Skeletal muscle tissue (tissue), 4 donors: ENCODE results near the gene ABLIM2. TPM values are rescaled to one million over a fixed set of nuclear protein-coding genes. Genes with fewer than 3 reads are reported as not detected.

Source experiments
- H3K27ac ChIP-seq: one replicate; pipeline ENCODE4 v1.7.0; 2013; ENCODE audit warnings: mild to moderate bottlenecking, low read depth, low read length, inconsistent platforms
- H3K27me3 ChIP-seq, 3 donors: one replicate each; pipeline ENCODE4 v1.7.0; 2013; ENCODE audit warnings: low read length in 3 of 3; ENCODE audit not compliant: control insufficient read depth in 3 of 3, insufficient read depth in 3 of 3
- H3K36me3 ChIP-seq, 3 donors: one replicate each; pipeline ENCODE4 v1.7.0; 2013; ENCODE audit warnings: low read length in 3 of 3; ENCODE audit not compliant: control insufficient read depth in 3 of 3, insufficient read depth in 3 of 3
- H3K4me1 ChIP-seq, 3 donors: one replicate each; pipeline ENCODE4 v1.7.0; 2013; ENCODE audit warnings: low read length in 3 of 3, mild to moderate bottlenecking in 3 of 3; ENCODE audit not compliant: control insufficient read depth in 3 of 3, insufficient read depth in 3 of 3
- H3K4me3 ChIP-seq, 3 donors: one replicate each; pipeline ENCODE4 v1.7.0; 2013; ENCODE audit warnings: low read length in 3 of 3
- H3K9ac ChIP-seq, 3 donors: one replicate each; pipeline ENCODE4 v1.7.0; 2013; ENCODE audit warnings: low read length in 3 of 3, mild to moderate bottlenecking in 3 of 3, moderate library complexity in 2 of 3, low read depth in 1 of 3
- H3K9me3 ChIP-seq, 3 donors: one replicate each; pipeline ENCODE4 v1.7.0; 2013; ENCODE audit warnings: low read length in 3 of 3; ENCODE audit not compliant: control insufficient read depth in 3 of 3
- total RNA-seq: library from RNA; depleted of rRNA; stranded (reverse); fragments of >200 nt; gene quantifications from one replicate; pipeline ENCODE4 v1.2.3, GENCODE V29; 2014
- donor health status: Osteomylitis.

Gene ABLIM2
- total RNA-seq, 1 donor from 2014 or later: 7.3 TPM

- no peak overlapping the region for H3K9ac ChIP-seq
- H3K27ac ChIP-seq: no peak overlapping the region
- peaks cover 19 to 24% (median 22%) of the 10 kb centered on the region in 3 donors for H3K4me1 ChIP-seq
- H3K36me3 ChIP-seq: peaks cover 25 to 51% (median 46%) of the 10 kb centered on the region in 3 donors
- no peaks in the 10 kb centered on the region for H3K9me3 ChIP-seq
- no peak overlapping the region for H3K4me3 ChIP-seq
- no peaks in the 10 kb centered on the region for H3K27me3 ChIP-seq
Observed at GRCh38 chr4:7987148-7987989, 171.2 kb downstream of the ABLIM2 start.

- Histone ChIP-seq H3K27me3 (no peaks in the 10 kb centered on the region), H3K4me3 (peak overlapping the region in 2 of 3 donors; percentile 2 to 43), H3K36me3 (peaks cover 28 to 48% (median 42%) of the 10 kb centered on the region in 3 donors), H3K9ac (peak overlapping the region; percentile 32 to 68 (median 61)), H3K9me3 (no peaks in the 10 kb centered on the region), H3K27ac (peak overlapping the region; percentile 23), H3K4me1 (peaks cover 19 to 25% (median 24%) of the 10 kb centered on the region in 3 donors)
Observed at GRCh38 chr4:7985891-7986441, 172.6 kb downstream of the ABLIM2 start.

DNA sequence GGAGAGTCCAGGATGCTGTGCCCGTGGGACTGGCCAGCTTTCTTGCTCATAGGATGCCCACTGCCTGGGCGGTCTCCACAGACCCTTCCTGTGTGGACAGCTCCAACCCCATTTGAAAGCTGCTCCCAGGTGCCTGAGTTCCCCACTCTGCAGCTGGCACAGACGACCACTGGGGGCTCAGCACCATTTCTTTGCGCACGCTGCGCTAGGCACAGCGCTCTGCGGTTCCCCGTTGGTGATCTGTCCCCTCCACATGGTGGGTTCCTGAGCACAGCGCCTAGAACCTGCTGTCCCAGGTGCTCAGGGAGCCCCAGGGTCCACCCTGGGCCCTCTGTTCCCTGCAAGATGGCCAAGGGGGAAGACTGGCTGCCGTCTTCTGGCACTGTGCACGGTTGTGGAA is 173.5 kb downstream of the ABLIM2 start:
- H3K27me3 ChIP-seq: no peaks in the 10 kb centered on the region
- H3K4me3 ChIP-seq: no peak overlapping the region
- H3K9ac ChIP-seq: no peak overlapping the region
- peaks cover 19 to 25% (median 24%) of the 10 kb centered on the region in 3 donors for H3K4me1 ChIP-seq
- H3K27ac ChIP-seq: no peak overlapping the region
- no peaks in the 10 kb centered on the region for H3K9me3 ChIP-seq
- peaks cover 23 to 42% (median 34%) of the 10 kb centered on the region in 3 donors for H3K36me3 ChIP-seq

DNA sequence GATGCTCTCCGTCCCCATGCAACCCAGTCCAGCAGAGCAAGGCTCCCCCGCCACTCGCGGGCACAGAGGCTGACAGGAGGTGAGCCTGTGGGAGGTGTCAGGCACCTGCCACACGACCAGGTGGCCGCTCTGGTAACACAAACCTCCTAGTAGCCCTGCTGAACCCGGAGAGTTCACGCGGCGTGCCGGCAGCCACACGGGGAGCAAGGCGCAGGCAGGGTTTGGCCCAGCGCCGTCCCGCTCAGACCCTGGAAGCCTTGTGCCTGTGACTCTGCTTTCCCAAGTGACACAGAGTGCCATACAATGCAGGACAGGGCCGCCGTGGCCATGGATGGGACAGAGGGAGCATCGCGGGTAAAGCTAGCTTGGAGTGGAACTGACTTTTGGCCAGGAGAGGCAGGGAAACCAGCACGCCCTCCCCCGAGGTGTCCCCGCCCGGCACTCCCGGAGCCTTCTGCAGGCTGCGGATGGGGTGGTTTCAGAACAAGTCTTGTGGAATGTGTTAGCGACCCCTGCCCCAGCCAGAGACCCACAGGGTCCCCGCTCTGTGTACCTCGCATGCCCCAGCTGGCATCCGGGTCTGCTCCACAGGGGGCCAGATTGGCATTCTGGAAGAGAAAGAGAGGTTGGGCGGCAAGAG is 174.2 kb downstream of the ABLIM2 start:
- no peaks in the 10 kb centered on the region for H3K27me3 ChIP-seq
- H3K9ac ChIP-seq: no peak overlapping the region
- H3K36me3 ChIP-seq: peaks cover 26 to 41% (median 29%) of the 10 kb centered on the region in 3 donors
- no peak overlapping the region for H3K27ac ChIP-seq
- peaks cover 19 to 25% (median 24%) of the 10 kb centered on the region in 3 donors for H3K4me1 ChIP-seq
- H3K4me3 ChIP-seq: no peak overlapping the region
- H3K9me3 ChIP-seq: no peaks in the 10 kb centered on the region

DNA sequence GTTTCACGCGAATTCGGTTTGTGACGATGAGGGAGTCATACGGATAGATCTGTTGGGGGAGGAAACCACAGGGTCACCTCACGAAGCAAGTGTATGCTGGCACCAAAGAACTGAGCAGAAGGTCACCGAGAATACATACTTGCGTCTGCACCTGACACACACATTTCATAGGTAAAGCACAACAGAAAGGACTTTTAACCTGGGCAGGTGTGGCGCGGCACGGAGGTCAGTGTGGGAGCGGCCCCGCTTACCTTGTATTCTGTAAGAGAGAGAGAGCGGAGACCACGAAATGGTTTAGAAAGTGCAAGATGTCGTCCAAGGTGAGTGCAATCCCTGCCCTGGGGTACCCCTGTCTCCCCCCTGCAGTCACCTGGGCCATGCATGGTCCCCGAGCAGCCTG is 175.3 kb downstream of the ABLIM2 start:
- Histone ChIP-seq H3K9me3 (no peaks in the 10 kb centered on the region), H3K4me1 (peaks cover 19 to 33% (median 29%) of the 10 kb centered on the region in 3 donors), H3K9ac (no peak overlapping the region), H3K27me3 (no peaks in the 10 kb centered on the region), H3K36me3 (peaks cover 32 to 46% (median 38%) of the 10 kb centered on the region in 3 donors), H3K27ac (no peak overlapping the region), H3K4me3 (no peak overlapping the region)

- H3K4me3 ChIP-seq: no peak overlapping the region
- H3K9ac ChIP-seq: no peak overlapping the region
- no peaks in the 10 kb centered on the region for H3K27me3 ChIP-seq
- peaks cover 32 to 48% (median 38%) of the 10 kb centered on the region in 3 donors for H3K36me3 ChIP-seq
- H3K9me3 ChIP-seq: no peaks in the 10 kb centered on the region
- H3K4me1 ChIP-seq: peaks cover 12 to 27% (median 20%) of the 10 kb centered on the region in 3 donors
- no peak overlapping the region for H3K27ac ChIP-seq
Observed at GRCh38 chr4:7981738-7982394, 176.7 kb downstream of the ABLIM2 start.

DNA sequence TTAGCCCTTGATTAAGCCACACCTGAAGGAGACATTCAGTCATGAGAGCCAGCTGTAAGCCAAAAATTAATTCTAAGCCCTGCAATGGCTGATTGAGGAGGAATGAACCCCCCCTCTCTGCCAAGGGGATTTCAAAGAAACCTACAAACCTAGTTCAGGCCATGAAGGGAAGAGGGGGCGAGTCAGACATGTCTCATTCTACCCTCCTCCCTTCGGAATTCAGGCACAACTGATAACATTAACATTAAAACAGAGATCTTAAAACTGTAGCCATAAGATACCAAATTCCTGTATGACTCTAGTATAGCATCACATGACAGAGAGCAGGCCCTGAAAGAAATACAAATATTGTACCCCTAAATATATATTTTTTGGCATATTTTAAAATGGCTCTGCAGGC is 178.6 kb downstream of the ABLIM2 start:
- Histone ChIP-seq H3K27ac (no peak overlapping the region), H3K9me3 (no peaks in the 10 kb centered on the region), H3K27me3 (no peaks in the 10 kb centered on the region), H3K4me1 (peaks cover 0 to 13% (median 5%) of the 10 kb centered on the region in 3 donors), H3K9ac (no peak overlapping the region), H3K36me3 (peaks cover 32 to 56% (median 40%) of the 10 kb centered on the region in 3 donors), H3K4me3 (no peak overlapping the region)

GRCh38 chr4:7979652-7979968 is 179.0 kb downstream of the ABLIM2 start:
- H3K36me3 ChIP-seq: peaks cover 32 to 53% (median 38%) of the 10 kb centered on the region in 3 donors
- no peaks in the 10 kb centered on the region for H3K27me3 ChIP-seq
- H3K9ac ChIP-seq: no peak overlapping the region
- no peak overlapping the region for H3K27ac ChIP-seq
- H3K4me1 ChIP-seq: peaks cover 0 to 13% (median 5%) of the 10 kb centered on the region in 3 donors
- no peaks in the 10 kb centered on the region for H3K9me3 ChIP-seq
- H3K4me3 ChIP-seq: no peak overlapping the region

DNA sequence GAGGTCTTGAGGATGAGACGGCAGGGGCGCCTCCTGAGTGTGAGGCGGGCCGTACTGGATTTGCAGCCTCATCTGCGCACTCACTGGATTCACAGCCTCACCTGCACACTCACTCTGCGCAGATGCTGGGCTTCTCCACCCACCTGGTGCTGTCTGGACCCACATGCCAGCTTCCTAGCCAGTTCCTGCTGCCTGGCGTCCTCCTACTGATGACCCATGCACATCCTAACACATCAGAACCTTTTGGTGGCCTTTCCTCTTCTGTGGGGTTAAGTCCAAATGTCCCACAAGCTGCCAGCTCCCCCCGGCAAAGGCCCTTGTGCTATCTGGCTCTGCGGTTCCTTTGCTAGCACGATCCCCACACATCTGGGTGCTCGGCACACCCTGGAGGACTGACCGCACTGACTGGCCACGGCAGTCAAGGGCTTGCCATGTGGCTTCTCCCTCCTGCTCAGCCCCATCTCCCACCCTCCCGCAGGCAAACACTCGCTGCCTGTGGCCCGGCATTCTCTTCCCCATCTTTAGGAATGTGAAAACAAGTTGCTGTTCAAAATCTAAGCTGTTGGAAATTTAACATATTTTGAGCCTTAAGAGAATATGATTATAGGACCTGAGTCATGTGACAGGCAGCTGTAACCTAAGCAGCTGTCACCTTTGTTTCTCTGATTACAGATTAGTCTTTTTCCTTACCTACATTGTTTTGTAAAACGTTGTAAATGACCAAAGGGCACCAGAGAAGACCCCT is 179.5 kb downstream of the ABLIM2 start:
- Histone ChIP-seq H3K27me3 (no peaks in the 10 kb centered on the region), H3K36me3 (peaks cover 32 to 48% (median 33%) of the 10 kb centered on the region in 3 donors), H3K4me1 (peaks cover 0 to 13% (median 5%) of the 10 kb centered on the region in 3 donors), H3K9ac (no peak overlapping the region), H3K4me3 (no peak overlapping the region), H3K27ac (no peak overlapping the region), H3K9me3 (no peaks in the 10 kb centered on the region)
